Small intestine (tissue), 7 donors: ENCODE measurements around the gene STAP2. TPM values are rescaled to one million over a fixed set of nuclear protein-coding genes. Genes with fewer than 3 reads are reported as not detected.

ENCODE experiments used
- DNase-seq, 2 donors: peaks; one replicate each; pipeline versions ENCODE4 v3.0.0 to v3.0.0-alpha.2; 2013
- FAIRE-seq: peaks from 2 replicates; lab custom pipeline; 2012; peaks lifted over from hg19 to GRCh38; lab: Jason Lieb, UNC
- H3K27ac ChIP-seq, 3 donors: one replicate each; pipeline ENCODE4 v1.5.1; 2013; ENCODE audit warnings: low read length in 2 of 3, mild to moderate bottlenecking in 2 of 3, control low read depth in 1 of 3, inconsistent platforms in 1 of 3, low read depth in 1 of 3, moderate library complexity in 1 of 3
- H3K27me3 ChIP-seq, 3 donors: one replicate each; pipeline ENCODE4 v1.6.1; 2013; ENCODE audit warnings: low read length in 3 of 3, inconsistent platforms in 1 of 3; ENCODE audit not compliant: control insufficient read depth in 3 of 3, insufficient read depth in 3 of 3
- H3K36me3 ChIP-seq, 3 donors: one replicate each; pipeline ENCODE4 v1.6.1; 2013; ENCODE audit warnings: low read length in 3 of 3, inconsistent platforms in 1 of 3, low read depth in 1 of 3, mild to moderate bottlenecking in 1 of 3, moderate library complexity in 1 of 3; ENCODE audit not compliant: control insufficient read depth in 3 of 3, insufficient read depth in 2 of 3
- H3K4me1 ChIP-seq, 3 donors: one replicate each; pipeline ENCODE4 v1.6.1; 2013; ENCODE audit warnings: low read length in 2 of 3, inconsistent platforms in 1 of 3, low read depth in 1 of 3, mild to moderate bottlenecking in 1 of 3, moderate library complexity in 1 of 3; ENCODE audit not compliant: control insufficient read depth in 3 of 3, insufficient read depth in 2 of 3
- H3K4me3 ChIP-seq, 3 donors: one replicate each; pipeline ENCODE4 v1.5.1; 2013; ENCODE audit warnings: low read length in 3 of 3, control low read depth in 1 of 3, inconsistent platforms in 1 of 3, low read depth in 1 of 3, mild to moderate bottlenecking in 1 of 3, moderate library complexity in 1 of 3
- H3K9me3 ChIP-seq, 2 donors: one replicate each; pipeline ENCODE4 v1.6.1; 2013; ENCODE audit warnings: low read depth in 1 of 2, low read length in 1 of 2; ENCODE audit not compliant: control insufficient read depth in 2 of 2, insufficient read depth in 1 of 2
- WGBS, 3 donors: extraction: QIAGEN DNeasy Blood & Tissue Kit; methylation state at CpG; one replicate each; pipeline ENCODE4 v1.1.7; 2013; 5-methylcytosine and 5-hydroxymethylcytosine counted together
- polyA plus RNA-seq, 4 donors: library from polyadenylated mRNA; stranded (reverse) in 3 of 4; unstranded in 1 of 4; fragments of 200-250 nt in 3 of 4; fragments of 120-200 nt in 1 of 4; gene quantifications; one replicate each; pipeline versions ENCODE4 v1.2.1 to v1.2.3, GENCODE V29; 2013
- donor health status: healthy with polysubstance abuse.
- donor health status: control.
- donor health status: control.
- donor health status: Bipolar disorder and iron deficiency.
- donor health status: healthy.

The STAP2 gene
- polyA plus RNA-seq, 4 donors, result 75.5 to 261 (median 140) TPM

DNA sequence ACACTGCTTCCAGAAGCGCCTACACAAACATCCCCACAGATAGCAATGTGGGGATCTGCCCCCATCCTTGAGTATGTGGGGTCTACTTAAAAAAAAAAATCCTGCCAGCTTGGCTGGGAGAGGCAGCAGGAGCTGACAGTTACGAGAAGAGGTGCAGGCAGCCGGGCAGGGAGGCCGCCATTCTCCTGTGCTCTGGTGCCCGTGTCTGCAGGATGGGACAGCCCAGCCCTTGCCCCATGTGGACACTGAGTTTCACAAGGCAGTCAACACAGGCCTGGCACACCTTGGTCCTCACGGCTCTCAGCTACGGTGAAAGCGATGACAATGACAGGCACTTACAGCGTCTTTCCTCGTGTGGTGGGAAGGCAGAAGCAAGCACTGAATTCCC is 28.7 kb upstream of the STAP2 start:
- peaks cover 13 to 90% (median 14%) of the 10 kb centered on the region in 3 donors for H3K36me3 ChIP-seq
- H3K4me3 ChIP-seq, result no peak overlapping the region
- no peak for FAIRE-seq
- DNase-seq, result no peak
- WGBS, 3 donors, result 90 to 95% (median 92%) methylated on average over 10 of the region's 10 CpGs
- no peaks in the 10 kb centered on the region for H3K9me3 ChIP-seq
- H3K4me1 ChIP-seq, result peaks cover 4 to 46% (median 5%) of the 10 kb centered on the region in 3 donors
- H3K27me3 ChIP-seq, result no peaks in the 10 kb centered on the region
- no peak overlapping the region for H3K27ac ChIP-seq

DNA sequence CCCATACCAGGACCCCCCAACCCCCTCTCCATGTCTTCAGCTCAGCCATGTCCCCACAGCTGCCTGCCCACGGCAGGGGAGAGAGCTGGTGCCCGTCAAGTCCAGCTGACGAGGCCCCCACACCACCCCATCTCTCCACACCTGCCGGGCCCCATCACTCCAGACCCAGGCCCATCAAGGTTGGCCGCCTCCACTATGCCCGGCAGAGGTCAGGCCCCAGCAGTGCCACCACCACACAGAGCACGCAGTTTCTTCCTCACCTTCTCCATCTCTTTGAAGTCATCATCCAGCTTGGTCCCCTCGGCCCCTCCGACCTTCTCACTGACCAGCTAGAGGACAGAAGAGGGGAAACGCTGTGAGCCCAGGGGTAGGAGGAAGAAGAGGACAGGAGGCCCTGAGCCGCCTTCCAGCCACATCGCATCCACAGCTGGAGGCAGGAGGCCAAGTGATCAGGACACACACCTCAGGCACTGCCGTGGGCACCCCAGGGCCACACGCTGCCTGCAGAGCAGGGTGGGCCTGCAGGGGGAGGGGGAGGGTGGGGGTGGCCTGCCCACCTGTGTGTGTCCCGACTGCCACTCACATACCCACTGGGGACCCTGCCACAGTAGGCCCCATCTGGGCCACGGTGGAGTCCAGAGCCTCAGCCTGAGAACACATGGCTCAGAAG is 28.2 kb upstream of the STAP2 start:
- peaks cover 17 to 90% (median 19%) of the 10 kb centered on the region in 3 donors for H3K36me3 ChIP-seq
- DNase-seq (no peak), FAIRE-seq (no peak)
- H3K27me3 ChIP-seq, result no peaks in the 10 kb centered on the region
- no peaks in the 10 kb centered on the region for H3K9me3 ChIP-seq
- H3K27ac ChIP-seq, result no peak overlapping the region
- WGBS, 3 donors, result 90 to 91% (median 91%) methylated on average over 14 to 16 of the region's 16 CpGs
- H3K4me3 ChIP-seq, result no peak overlapping the region
- H3K4me1 ChIP-seq, result peaks cover 4 to 40% (median 5%) of the 10 kb centered on the region in 3 donors

DNA sequence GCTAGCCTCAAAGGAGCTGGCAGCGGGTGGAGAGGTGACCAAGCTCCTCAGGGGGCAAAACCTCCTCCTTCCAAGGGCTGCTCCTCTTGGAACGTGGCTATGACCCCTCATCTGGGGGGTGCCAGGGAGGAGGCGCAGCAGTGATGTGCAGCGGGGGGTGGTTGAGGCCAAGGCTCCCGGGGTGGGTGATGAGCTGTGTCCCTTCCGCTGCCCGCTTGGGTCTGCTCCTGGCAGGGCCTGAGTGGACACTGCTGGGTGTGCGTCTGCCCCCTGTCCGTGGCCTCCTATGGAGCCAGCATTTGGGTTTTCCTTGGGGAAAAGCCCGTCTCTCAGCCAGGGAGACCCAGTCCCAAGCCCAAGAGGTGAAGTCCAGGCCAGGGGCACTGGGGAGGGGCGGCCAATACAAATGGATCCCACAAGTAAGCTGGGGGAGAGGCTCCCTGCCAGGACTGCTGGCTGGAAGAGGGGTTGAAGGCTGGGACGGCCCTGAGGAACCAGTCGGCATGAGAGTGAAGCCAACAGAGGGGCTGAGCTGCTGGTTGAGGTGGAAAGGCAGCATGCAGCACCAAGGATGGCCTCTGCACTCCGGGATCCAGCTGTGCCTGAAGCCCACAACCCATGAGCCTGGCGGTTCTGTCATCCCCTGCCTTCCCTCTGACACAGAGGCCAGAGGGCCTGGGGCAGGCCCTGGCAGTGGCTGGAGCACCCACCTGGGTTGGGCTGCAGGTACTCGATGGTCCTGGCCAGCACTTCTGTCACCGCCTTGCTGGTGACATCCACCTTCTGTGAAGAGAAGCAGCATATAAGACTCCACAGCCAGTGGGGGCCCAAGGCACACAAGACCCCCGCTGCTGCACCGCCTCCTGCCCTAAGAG is 27.4 kb upstream of the STAP2 start:
- no peaks in the 10 kb centered on the region for H3K9me3 ChIP-seq
- no peak overlapping the region for H3K27ac ChIP-seq
- WGBS, 3 donors, result 94 to 96% (median 94%) methylated on average over 19 of the region's 19 CpGs
- H3K4me1 ChIP-seq, result peaks cover 4 to 37% (median 5%) of the 10 kb centered on the region in 3 donors
- FAIRE-seq (no peak), DNase-seq (no peak)
- peaks cover 20 to 90% (median 20%) of the 10 kb centered on the region in 3 donors for H3K36me3 ChIP-seq
- H3K4me3 ChIP-seq, result no peak overlapping the region
- H3K27me3 ChIP-seq, result no peaks in the 10 kb centered on the region

DNA sequence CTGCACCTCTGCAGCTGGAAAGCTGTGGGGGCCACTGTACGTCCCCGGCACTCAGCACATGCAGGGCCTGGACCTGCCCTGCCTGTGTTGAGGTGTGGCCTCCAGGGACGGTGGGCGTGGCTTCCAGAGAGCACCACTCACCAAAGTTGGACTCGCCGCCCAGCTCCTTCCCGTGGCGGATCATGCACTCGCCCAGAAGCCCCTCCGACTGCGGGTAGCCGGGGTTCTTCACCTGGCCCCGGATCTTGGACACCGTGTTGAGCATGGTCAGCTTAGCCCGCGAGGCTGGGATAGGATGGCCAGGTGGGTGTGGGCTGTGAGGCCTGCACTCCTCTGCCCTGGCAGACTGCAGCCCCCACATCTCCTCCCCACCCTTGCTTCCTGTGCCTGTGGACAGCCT is 26.7 kb upstream of the STAP2 start:
- Histone ChIP-seq H3K4me1 (peaks cover 1 to 37% (median 3%) of the 10 kb centered on the region in 3 donors), H3K27ac (no peak overlapping the region), H3K9me3 (no peaks in the 10 kb centered on the region), H3K4me3 (no peak overlapping the region), H3K27me3 (no peaks in the 10 kb centered on the region), H3K36me3 (peaks cover 20 to 90% (median 22%) of the 10 kb centered on the region in 3 donors)
- 77 to 88% (median 85%) methylated on average over 16 of the region's 16 CpGs for WGBS, 3 donors
- DNase-seq, result peak in 1 of 2 donors; percentile 33
- FAIRE-seq, result no peak

DNA sequence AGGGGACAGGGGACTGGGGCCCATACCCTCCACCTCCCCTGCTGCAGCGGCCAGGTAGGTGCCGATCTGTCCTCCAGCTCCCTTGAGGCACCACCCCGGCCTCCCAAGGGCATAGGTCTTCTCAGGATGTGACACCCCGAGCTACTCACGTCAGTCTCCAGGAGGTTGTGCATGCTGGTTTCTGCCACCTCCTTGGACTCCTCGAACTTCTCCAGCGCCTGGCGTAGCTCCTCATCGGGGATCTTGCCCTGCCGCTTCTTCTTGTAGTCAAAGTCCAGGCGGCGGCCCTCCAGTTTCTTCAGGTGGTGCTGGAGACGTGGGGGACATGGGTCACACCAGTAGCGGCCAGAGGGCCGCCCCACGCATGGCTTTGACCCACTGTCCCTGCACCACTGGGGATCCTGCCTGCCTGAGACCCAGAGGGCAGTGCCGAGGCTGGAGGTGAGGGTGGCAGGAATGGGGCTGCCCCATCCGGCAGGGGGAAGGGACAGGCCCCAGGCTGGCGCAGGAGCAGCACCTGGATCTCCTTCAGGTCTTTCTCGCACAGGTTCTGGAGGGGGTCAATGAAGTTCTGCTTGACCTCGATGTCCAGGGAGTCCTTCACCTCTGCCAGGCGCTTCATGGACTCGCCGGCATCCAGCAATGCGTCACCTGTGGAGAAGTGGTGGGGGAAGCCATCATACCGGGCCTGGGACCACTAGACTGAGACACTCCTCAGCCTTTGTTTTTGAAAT is 25.1 kb upstream of the STAP2 start:
- peaks cover 22 to 99% (median 24%) of the 10 kb centered on the region in 3 donors for H3K36me3 ChIP-seq
- WGBS, 3 donors, result 88 to 91% (median 89%) methylated on average over 26 of the region's 26 CpGs
- DNase-seq (no peak), FAIRE-seq (no peak)
- H3K27me3 ChIP-seq, result no peaks in the 10 kb centered on the region
- no peak overlapping the region for H3K27ac ChIP-seq
- peaks cover 0 to 22% (median 0%) of the 10 kb centered on the region in 3 donors for H3K4me1 ChIP-seq
- H3K4me3 ChIP-seq, result no peak overlapping the region
- no peaks in the 10 kb centered on the region for H3K9me3 ChIP-seq

DNA sequence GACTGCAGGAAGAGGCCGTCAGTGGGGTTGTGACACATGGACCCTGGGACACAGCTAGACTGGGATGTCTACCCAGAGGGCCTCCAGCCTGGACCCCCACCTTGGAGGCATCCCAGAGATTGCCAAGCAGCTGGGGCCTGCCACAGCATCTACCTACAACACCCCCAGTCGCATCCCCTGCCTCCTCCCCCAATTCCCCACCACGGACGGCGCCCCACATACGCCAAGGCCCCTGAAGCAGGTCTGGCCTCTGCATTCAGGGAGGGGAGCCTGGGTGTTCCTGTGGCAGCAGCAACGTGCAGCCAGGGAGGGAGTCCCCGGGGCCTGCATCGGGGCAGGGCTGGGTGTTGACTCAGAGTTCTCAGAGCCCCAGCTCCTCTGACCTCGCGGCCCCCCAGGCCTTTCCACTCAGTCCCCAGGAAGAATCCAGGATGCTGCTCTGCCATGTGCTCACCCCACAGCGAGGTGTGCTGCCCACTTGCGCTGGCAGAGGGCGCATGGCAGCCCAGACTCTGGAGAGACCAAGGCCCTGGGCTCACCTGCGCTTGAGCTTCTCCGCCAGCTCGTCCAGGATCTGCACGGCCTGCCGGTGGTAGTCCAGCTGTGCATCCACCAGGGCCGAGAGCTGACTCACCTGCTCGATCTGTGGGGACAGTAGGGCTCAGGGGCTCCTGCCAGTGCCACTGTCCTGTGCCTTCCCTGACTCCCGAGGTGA is 24.4 kb upstream of the STAP2 start:
- Histone ChIP-seq H3K9me3 (no peaks in the 10 kb centered on the region), H3K36me3 (peaks cover 22 to 100% (median 24%) of the 10 kb centered on the region in 3 donors), H3K27ac (no peak overlapping the region), H3K27me3 (no peaks in the 10 kb centered on the region), H3K4me1 (peaks cover 0 to 15% (median 0%) of the 10 kb centered on the region in 3 donors), H3K4me3 (no peak overlapping the region)
- FAIRE-seq (no peak), DNase-seq (peak in 1 of 2 donors; percentile 25)
- WGBS, 3 donors, result 79 to 80% (median 80%) methylated on average over 22 of the region's 22 CpGs

DNA sequence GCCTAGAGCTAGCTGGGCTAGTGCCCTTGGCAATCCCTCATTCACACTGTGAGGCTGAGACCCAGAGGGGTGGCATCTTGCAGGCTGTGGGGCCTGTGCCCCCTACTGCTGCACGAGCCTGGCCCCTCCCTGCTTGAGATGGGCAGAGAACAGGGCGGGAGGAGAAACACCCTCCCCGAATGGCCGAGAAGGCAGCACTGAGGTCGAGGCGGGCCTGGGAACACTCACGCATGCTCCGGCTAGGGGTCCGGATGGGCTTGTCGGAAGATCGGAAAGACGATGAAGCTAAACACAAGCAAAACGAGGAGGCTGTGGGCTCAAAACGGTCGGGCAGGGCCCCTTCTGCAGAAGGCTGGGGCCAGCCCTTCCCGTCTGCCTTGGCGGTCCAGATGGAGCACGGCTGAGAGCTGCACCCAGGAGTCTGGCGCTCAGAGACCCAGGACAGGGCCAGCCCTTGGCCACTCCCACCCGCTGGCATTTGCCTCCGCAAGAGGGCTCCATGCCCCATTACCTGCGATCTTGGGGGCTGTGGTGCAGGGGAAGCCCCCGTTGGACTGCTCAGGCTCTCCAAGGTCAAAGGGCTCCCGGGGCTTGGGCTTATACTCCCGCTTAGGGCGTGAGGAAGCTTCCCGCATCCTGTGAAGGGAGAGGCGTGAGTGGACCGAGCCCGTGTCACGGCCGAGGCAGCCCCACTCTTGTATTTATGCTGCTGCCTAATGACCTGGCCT is 23.6 kb upstream of the STAP2 start:
- H3K4me1 ChIP-seq, result peaks cover 0 to 8% (median 0%) of the 10 kb centered on the region in 3 donors
- H3K9me3 ChIP-seq, result no peaks in the 10 kb centered on the region
- 83 to 86% (median 86%) methylated on average over 32 of the region's 32 CpGs for WGBS, 3 donors
- no peak for FAIRE-seq
- no peak overlapping the region for H3K4me3 ChIP-seq
- no peak overlapping the region for H3K27ac ChIP-seq
- H3K36me3 ChIP-seq, result peaks cover 22 to 100% (median 24%) of the 10 kb centered on the region in 3 donors
- H3K27me3 ChIP-seq, result no peaks in the 10 kb centered on the region
- no peak for DNase-seq
